Mesenchymal stem cell (in vitro differentiated cells and primary cell): ENCODE measurements around the gene STMN3.

Experiments
- DNase-seq: peaks from one replicate; pipeline ENCODE4 v3.0.0-alpha.2; 2013
- H2AFZ ChIP-seq: one replicate; pipeline ENCODE4 v1.6.1; 2013; ENCODE audit warnings: low read depth, mild to moderate bottlenecking, control low read depth, inconsistent platforms, low read length, moderate library complexity
- H2AK5ac ChIP-seq: 2 replicates; pipeline ENCODE4 v1.6.1; 2013; ENCODE audit warnings: low read length, moderate library complexity, mild to moderate bottlenecking, inconsistent platforms; ENCODE audit not compliant: severe bottlenecking
- H2BK120ac ChIP-seq: one replicate; pipeline ENCODE4 v1.6.1; 2013; ENCODE audit warnings: low read depth, mild to moderate bottlenecking, inconsistent platforms, low read length, moderate library complexity
- H2BK12ac ChIP-seq, 2 experiments: one replicate each; pipeline ENCODE4 v1.6.1; 2013; ENCODE audit warnings: inconsistent platforms in 2 of 2, low read length in 2 of 2, mild to moderate bottlenecking in 2 of 2, moderate library complexity in 2 of 2, control low read depth in 1 of 2
- H2BK15ac ChIP-seq: one replicate; pipeline ENCODE4 v1.6.1; 2013; ENCODE audit warnings: mild to moderate bottlenecking, low read depth, inconsistent platforms; ENCODE audit not compliant: poor library complexity, severe bottlenecking
- H2BK5ac ChIP-seq: 2 replicates; pipeline ENCODE4 v1.6.1; 2013; ENCODE audit warnings: low read depth, mild to moderate bottlenecking, low read length, control low read depth, inconsistent platforms; ENCODE audit not compliant: poor library complexity, severe bottlenecking
- H3K14ac ChIP-seq, 2 experiments: one replicate each; pipeline ENCODE4 v1.6.1; 2013; ENCODE audit warnings: inconsistent platforms in 2 of 2, low read length in 2 of 2, control low read depth in 1 of 2, mild to moderate bottlenecking in 1 of 2, moderate library complexity in 1 of 2
- H3K18ac ChIP-seq, 2 experiments: one replicate each; pipeline ENCODE4 v1.6.1; 2013; ENCODE audit warnings: inconsistent platforms in 2 of 2, low read length in 2 of 2, control low read depth in 1 of 2, low read depth in 1 of 2, mild to moderate bottlenecking in 1 of 2
- H3K23ac ChIP-seq, 2 experiments: one replicate each; pipeline ENCODE4 v1.6.1; 2013; ENCODE audit warnings: inconsistent platforms in 2 of 2, low read length in 2 of 2, mild to moderate bottlenecking in 2 of 2, moderate library complexity in 2 of 2, control low read depth in 1 of 2
- H3K27ac ChIP-seq: 2 replicates; pipeline ENCODE4 v1.5.1; 2013; ENCODE audit warnings: mild to moderate bottlenecking, moderate library complexity, low read length, control low read depth, inconsistent platforms; ENCODE audit not compliant: poor library complexity, severe bottlenecking
- H3K27me3 ChIP-seq, 2 experiments: 2 replicates each; pipeline versions ENCODE4 v1.6.1 to v1.7.0; 2013; ENCODE audit warnings: low read length in 2 of 2, mild to moderate bottlenecking in 2 of 2, moderate library complexity in 2 of 2, control low read depth in 1 of 2, inconsistent platforms in 1 of 2; ENCODE audit not compliant: control insufficient read depth in 1 of 2, insufficient read depth in 1 of 2
- H3K36me3 ChIP-seq, 2 experiments: 2 replicates each; pipeline versions ENCODE4 v1.6.1 to v1.7.0; 2013; ENCODE audit warnings: low read length in 2 of 2, control low read depth in 1 of 2, inconsistent platforms in 1 of 2, low read depth in 1 of 2, mild to moderate bottlenecking in 1 of 2; ENCODE audit not compliant: insufficient read depth in 2 of 2, control insufficient read depth in 1 of 2
- H3K4ac ChIP-seq, 2 experiments: one replicate each; pipeline ENCODE4 v1.6.1; 2013; ENCODE audit warnings: inconsistent platforms in 2 of 2, low read length in 2 of 2, mild to moderate bottlenecking in 2 of 2, moderate library complexity in 2 of 2, control low read depth in 1 of 2, low read depth in 1 of 2
- H3K4me1 ChIP-seq: 2 replicates; pipeline ENCODE4 v1.6.1; 2013; ENCODE audit warnings: low read depth, low read length, control low read depth; ENCODE audit not compliant: control insufficient read depth, insufficient read depth
- H3K4me2 ChIP-seq: 2 replicates; pipeline ENCODE4 v1.6.1; 2013; ENCODE audit warnings: low read length, mild to moderate bottlenecking, inconsistent platforms; ENCODE audit not compliant: poor library complexity, severe bottlenecking
- H3K4me3 ChIP-seq, 2 experiments: 2 replicates each; pipeline versions ENCODE4 v1.5.1 to v1.7.0; 2013; ENCODE audit warnings: low read length in 2 of 2, mild to moderate bottlenecking in 2 of 2, control low read depth in 1 of 2, low read depth in 1 of 2; ENCODE audit not compliant: insufficient read depth in 1 of 2
- H3K79me1 ChIP-seq: replicated peaks from 2 replicates; pipeline ENCODE4 v1.6.1; 2013; ENCODE audit warnings: mild to moderate bottlenecking, control low read depth, low read length, inconsistent platforms; ENCODE audit not compliant: poor library complexity, severe bottlenecking
- H3K9ac ChIP-seq: 2 replicates; pipeline ENCODE4 v1.7.0; 2013; ENCODE audit warnings: mild to moderate bottlenecking, low read length, moderate library complexity
- H3K9me3 ChIP-seq: 2 replicates; pipeline ENCODE4 v1.7.0; 2013; ENCODE audit warnings: mild to moderate bottlenecking, low read length; ENCODE audit not compliant: control insufficient read depth
- H4K8ac ChIP-seq: one replicate; pipeline ENCODE4 v1.6.1; 2013; ENCODE audit warnings: inconsistent platforms, mild to moderate bottlenecking, low read length, moderate library complexity
- H4K91ac ChIP-seq: one replicate; pipeline ENCODE4 v1.6.1; 2013; ENCODE audit warnings: mild to moderate bottlenecking, low read length, inconsistent platforms
- WGBS: methylation state at CpG from one replicate; pipeline ENCODE4 v1.1.7; 2013; ENCODE audit warnings: mixed read lengths; 5-methylcytosine and 5-hydroxymethylcytosine counted together

Gene STMN3

GRCh38 chr20:63696628-63697356, 43.6 kb upstream of the STMN3 start, which contains the start of gene TNFRSF6B:
TSS of gene TNFRSF6B (plus strand) at chr20:63696652. CDS start at chr20:63696768, 116 bp downstream.
- H4K8ac ChIP-seq, result peak within 1 kb of the TSS; percentile 74
- H4K91ac ChIP-seq, result peak within 1 kb of the TSS; percentile 83
- H3K18ac ChIP-seq, result peak within 1 kb of the TSS; percentile 88 to 93
- H3K14ac ChIP-seq, result peak within 1 kb of the TSS in 1 of 2 experiments; percentile 86
- no peak within 1 kb of the TSS for H2BK15ac ChIP-seq
- DNase-seq, result peak; percentile 33
- peak within 1 kb of the TSS; percentile 48 for H3K4me2 ChIP-seq
- H3K79me1 ChIP-seq, result peaks cover 19% of the 10 kb centered on the region
- H3K4me3 ChIP-seq, result peak within 1 kb of the TSS; percentile 59 to 64
- 55% methylated on average over 51 of the region's 52 CpGs for whole genome bisulfite sequencing
- peaks cover 68% of the 10 kb centered on the region for H3K4me1 ChIP-seq
- H2BK12ac ChIP-seq, result peak within 1 kb of the TSS; percentile 75 to 80
- peak within 1 kb of the TSS; percentile 6 for H3K27ac ChIP-seq
- H2AFZ ChIP-seq, result no peak within 1 kb of the TSS
- no peak within 1 kb of the TSS for H2BK5ac ChIP-seq
- no peaks in the 10 kb centered on the region for H3K27me3 ChIP-seq
- peak within 1 kb of the TSS in 1 of 2 experiments; percentile 37 for H3K23ac ChIP-seq
- H3K9me3 ChIP-seq, result no peaks in the 10 kb centered on the region
- peak within 1 kb of the TSS; percentile 35 for H2BK120ac ChIP-seq
- peak within 1 kb of the TSS; percentile 32 for H3K9ac ChIP-seq
- H3K4ac ChIP-seq, result peak within 1 kb of the TSS; percentile 63 to 93
- H2AK5ac ChIP-seq, result peak within 1 kb of the TSS; percentile 21
- peaks cover 9 to 64% of the 10 kb centered on the region in 2 experiments for H3K36me3 ChIP-seq

- H3K36me3 ChIP-seq, result peaks cover 10 to 59% of the 10 kb centered on the region in 2 experiments
- H2BK5ac ChIP-seq, result no peak overlapping the region
- peak overlapping the region; percentile 0 for H2BK120ac ChIP-seq
- H3K4me1 ChIP-seq, result peaks cover 67% of the 10 kb centered on the region
- H3K27me3 ChIP-seq, result no peaks in the 10 kb centered on the region
- no peaks in the 10 kb centered on the region for H3K9me3 ChIP-seq
- no peak overlapping the region for H3K27ac ChIP-seq
- H3K14ac ChIP-seq, result peak overlapping the region in 1 of 2 experiments; percentile 61
- H3K23ac ChIP-seq, result no peak overlapping the region
- H3K18ac ChIP-seq, result peak overlapping the region; percentile 88 to 93
- H2AK5ac ChIP-seq, result no peak overlapping the region
- no peak for DNase-seq
- H2BK12ac ChIP-seq, result peak overlapping the region; percentile 31 to 80
- H4K91ac ChIP-seq, result peak overlapping the region; percentile 83
- H3K4ac ChIP-seq, result peak overlapping the region in 1 of 2 experiments; percentile 57
- WGBS, result 45% methylated on average over 5 of the region's 6 CpGs
- no peak overlapping the region for H3K4me3 ChIP-seq
- H2BK15ac ChIP-seq, result no peak overlapping the region
- H4K8ac ChIP-seq, result peak overlapping the region; percentile 74
- peaks cover 17% of the 10 kb centered on the region for H3K79me1 ChIP-seq
- no peak overlapping the region for H2AFZ ChIP-seq
- H3K9ac ChIP-seq, result peak overlapping the region; percentile 32
- H3K4me2 ChIP-seq, result no peak overlapping the region
Measured at GRCh38 chr20:63696306-63696627, 43.0 kb upstream of the STMN3 start.

GRCh38 chr20:63695424-63696305, 42.4 kb upstream of the STMN3 start:
- Histone ChIP-seq H2AFZ (no peak overlapping the region), H3K4me2 (no peak overlapping the region), H3K4me1 (peaks cover 65% of the 10 kb centered on the region), H4K91ac (peak overlapping the region; percentile 83), H2BK120ac (peak overlapping the region; percentile 0), H3K27ac (no peak overlapping the region), H3K79me1 (peaks cover 14% of the 10 kb centered on the region), H2BK15ac (no peak overlapping the region), H2AK5ac (peak overlapping the region; percentile 21), H3K14ac (peak overlapping the region in 1 of 2 experiments; percentile 61), H4K8ac (peak overlapping the region; percentile 74), H2BK5ac (no peak overlapping the region), H3K23ac (no peak overlapping the region), H3K36me3 (peaks cover 10 to 60% of the 10 kb centered on the region in 2 experiments), H3K9ac (peak overlapping the region; percentile 32), H3K4ac (peak overlapping the region; percentile 15 to 57), H3K27me3 (no peaks in the 10 kb centered on the region), H3K18ac (peak overlapping the region; percentile 76 to 88), H2BK12ac (peak overlapping the region; percentile 31 to 51), H3K9me3 (no peaks in the 10 kb centered on the region), H3K4me3 (no peak overlapping the region)
- DNase-seq, result no peak
- 94% methylated on average over 25 of the region's 25 CpGs for WGBS
